ENCODE results near the gene RHD. TPM values are rescaled to one million over a fixed set of nuclear protein-coding genes. Genes with fewer than 3 reads are reported as not detected.
A peak's percentile ranks its signal among the peaks of the same experiment; 100 is the strongest.

RHD gene
- total RNA-seq, 1 donor from 2014 or later: not detected

DNA sequence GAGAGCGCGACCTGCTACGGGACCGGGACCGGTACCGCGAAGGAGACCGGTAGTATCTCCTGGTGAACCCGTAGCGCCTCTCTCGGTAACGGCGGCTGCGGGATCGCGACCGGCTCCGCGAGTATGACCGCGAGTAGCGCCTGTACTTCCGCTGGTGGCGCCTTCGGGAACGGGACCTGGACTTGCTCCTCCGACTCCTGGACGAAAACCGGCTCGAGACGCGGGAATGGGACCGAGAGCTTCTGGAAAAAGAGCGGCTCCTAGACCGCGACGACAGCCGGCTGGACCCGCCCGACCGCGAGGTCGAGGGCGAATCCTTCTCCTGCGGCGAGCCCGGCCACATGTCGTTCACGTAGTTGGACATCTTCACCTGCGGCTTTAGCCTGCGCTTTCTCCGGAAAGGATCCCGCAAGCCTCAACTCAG is 25.7 kb upstream of the RHD start:
- H3K4me1 ChIP-seq: peaks cover 31% of the 10 kb centered on the region
- TF ChIP-seq, protein P1, sequence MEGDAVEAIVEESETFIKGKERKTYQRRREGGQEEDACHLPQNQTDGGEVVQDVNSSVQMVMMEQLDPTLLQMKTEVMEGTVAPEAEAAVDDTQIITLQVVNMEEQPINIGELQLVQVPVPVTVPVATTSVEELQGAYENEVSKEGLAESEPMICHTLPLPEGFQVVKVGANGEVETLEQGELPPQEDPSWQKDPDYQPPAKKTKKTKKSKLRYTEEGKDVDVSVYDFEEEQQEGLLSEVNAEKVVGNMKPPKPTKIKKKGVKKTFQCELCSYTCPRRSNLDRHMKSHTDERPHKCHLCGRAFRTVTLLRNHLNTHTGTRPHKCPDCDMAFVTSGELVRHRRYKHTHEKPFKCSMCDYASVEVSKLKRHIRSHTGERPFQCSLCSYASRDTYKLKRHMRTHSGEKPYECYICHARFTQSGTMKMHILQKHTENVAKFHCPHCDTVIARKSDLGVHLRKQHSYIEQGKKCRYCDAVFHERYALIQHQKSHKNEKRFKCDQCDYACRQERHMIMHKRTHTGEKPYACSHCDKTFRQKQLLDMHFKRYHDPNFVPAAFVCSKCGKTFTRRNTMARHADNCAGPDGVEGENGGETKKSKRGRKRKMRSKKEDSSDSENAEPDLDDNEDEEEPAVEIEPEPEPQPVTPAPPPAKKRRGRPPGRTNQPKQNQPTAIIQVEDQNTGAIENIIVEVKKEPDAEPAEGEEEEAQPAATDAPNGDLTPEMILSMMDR (IDR thresholded peaks at IDR 0.05): no peak
- no peaks in the 10 kb centered on the region for H3K27me3 ChIP-seq (ENCODE audit: low read depth)
- ATAC-seq: peak in 1 of 2 donors; percentile 12
- peaks cover 49% of the 10 kb centered on the region for H3K36me3 ChIP-seq
- intact Hi-C loops (cut with DNase I): no loop called here
- H3K4me3 ChIP-seq: peak overlapping the region; percentile 98
- no peak for DNase-seq
- H3K27ac ChIP-seq: peak overlapping the region; percentile 99
- no peaks in the 10 kb centered on the region for H3K9me3 ChIP-seq

DNA sequence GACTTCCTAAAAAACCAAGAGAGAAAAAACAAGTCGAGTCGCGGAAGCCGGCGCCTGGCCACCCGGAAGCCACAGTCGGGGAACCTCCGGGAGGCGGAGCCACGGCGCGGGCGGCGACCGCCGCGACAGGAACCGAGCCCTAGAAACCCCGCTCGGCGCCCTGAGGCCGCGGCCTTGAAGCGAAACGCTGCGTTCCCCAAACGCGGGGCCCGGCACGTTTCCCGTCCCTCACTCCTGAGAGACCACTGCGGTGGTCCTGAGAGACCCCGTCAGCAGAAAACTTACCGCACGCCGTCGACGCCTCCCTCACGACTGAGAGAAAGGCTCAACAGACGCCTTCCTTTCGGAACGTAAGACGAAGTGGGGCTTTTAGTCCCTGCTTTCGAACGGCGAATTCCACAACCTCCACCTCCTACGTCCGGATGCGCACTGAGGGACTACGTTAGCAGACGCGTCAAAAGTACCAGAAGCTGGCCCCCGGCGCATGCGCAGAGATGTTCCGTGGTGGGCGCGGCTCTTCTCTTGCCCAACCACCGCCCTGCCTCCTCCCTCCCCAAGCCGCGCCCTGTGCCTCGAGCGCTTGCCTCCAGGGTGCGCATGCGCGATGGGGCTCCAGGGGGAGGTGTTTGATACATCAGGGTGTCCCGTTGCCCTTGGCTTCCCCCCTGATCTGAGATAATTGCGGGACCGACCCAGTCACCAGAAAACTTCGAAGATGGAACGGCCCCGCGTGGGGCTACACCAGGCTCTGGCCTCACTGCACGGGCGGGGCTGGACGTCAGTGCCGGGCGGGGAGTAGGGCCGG is 25.1 kb upstream of the RHD start, which contains the start of gene RSRP1:
TSS of gene RSRP1 (minus strand) at position 431 of the 805 bp plus-strand sequence. CDS start 491 bp downstream, outside the sequence.
- H3K27me3 ChIP-seq (ENCODE audit: low read depth): no peaks in the 10 kb centered on the region
- peak; percentile 95 to 97 for ATAC-seq
- TF ChIP-seq, protein P1 (IDR thresholded peaks at IDR 0.05): no peak
- intact Hi-C loops (cut with DNase I): no loop called here
- H3K36me3 ChIP-seq: peaks cover 42% of the 10 kb centered on the region
- H3K4me3 ChIP-seq: peak within 1 kb of the TSS; percentile 98
- H3K9me3 ChIP-seq: no peaks in the 10 kb centered on the region
- peaks cover 31% of the 10 kb centered on the region for H3K4me1 ChIP-seq
- peak within 1 kb of the TSS; percentile 99 for H3K27ac ChIP-seq
- peak; percentile 99 for DNase-seq

DNA sequence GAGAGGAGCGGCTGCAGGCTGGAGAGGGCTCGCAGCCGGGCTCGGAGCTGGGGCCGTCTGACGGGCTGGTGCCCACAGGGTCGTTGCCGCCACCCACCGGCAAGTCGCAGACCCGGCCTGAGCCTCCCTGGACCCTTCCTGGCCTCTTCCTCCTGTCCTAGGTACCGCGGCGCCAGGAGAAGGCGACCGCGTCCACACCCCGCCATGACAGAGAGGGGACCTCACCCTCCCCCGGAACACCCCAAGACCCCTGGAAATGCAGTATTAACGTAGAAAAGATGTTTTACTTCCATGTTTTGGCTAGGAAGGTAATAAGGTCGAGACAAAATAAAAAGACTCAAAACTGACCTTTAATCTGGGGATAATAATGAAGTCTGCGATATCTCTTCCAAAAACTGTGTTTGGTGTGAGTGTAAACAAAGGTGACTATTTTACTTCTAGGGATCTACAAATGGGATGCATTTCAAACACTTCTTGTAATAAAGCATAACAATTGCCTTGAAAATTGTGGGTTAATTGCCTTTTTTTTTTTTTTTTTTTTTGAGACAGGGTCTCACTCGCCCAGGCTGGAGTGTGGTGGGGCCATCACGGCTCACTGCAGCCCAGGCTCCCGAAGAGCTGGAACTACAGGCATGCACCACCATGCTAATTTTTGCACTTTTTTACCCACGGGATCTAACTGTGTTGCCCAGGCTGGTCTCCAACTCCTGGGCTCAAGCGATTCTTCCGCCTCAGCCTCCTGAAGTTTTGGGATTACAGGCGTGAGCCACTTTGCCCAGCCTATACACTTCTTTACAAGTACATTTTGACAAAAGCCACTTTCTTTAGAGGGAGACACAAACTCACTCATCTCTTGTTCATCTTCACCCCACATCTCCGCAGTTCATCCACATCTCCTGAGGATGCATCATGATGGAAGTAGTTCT is 24.2 kb upstream of the RHD start:
- DNase-seq (no peak), ATAC-seq (no peak)
- H3K27ac ChIP-seq: peak overlapping the region; percentile 99
- H3K4me1 ChIP-seq: peaks cover 31% of the 10 kb centered on the region
- intact Hi-C loops (cut with DNase I): no loop called here
- peak overlapping the region; percentile 98 for H3K4me3 ChIP-seq
- TF ChIP-seq, protein P1 (IDR thresholded peaks at IDR 0.05): peak; percentile 5
- H3K27me3 ChIP-seq (ENCODE audit: low read depth): no peaks in the 10 kb centered on the region
- peaks cover 34% of the 10 kb centered on the region for H3K36me3 ChIP-seq
- H3K9me3 ChIP-seq: no peaks in the 10 kb centered on the region

DNA sequence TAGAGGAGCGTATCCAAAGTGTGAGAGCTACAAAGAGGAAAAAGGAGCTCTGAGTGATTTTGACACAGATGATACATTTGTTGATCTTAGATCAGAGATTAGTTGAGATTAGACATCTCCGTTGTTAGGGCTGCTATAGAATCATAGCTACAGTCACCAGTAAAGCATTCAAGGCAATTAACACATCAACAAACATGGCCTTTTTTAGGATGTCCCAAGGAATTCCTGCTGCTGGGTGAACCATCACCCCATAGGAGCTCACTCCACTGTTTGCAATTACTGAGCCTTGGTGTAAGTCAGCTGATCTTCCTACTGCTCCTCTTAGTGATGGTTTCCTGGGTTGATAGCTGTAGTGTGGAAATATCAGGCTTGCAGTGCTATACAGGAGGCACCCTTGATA is 18.4 kb upstream of the RHD start:
- TF ChIP-seq, protein P1 (IDR thresholded peaks at IDR 0.05): no peak
- ATAC-seq (no peak), DNase-seq (no peak)
- Histone ChIP-seq H3K4me1 (no peaks in the 10 kb centered on the region), H3K27me3 (ENCODE audit: low read depth) (no peaks in the 10 kb centered on the region), H3K9me3 (no peaks in the 10 kb centered on the region), H3K36me3 (no peaks in the 10 kb centered on the region), H3K4me3 (no peak overlapping the region), H3K27ac (no peak overlapping the region)
- intact Hi-C loops (cut with DNase I): no loop called here

DNA sequence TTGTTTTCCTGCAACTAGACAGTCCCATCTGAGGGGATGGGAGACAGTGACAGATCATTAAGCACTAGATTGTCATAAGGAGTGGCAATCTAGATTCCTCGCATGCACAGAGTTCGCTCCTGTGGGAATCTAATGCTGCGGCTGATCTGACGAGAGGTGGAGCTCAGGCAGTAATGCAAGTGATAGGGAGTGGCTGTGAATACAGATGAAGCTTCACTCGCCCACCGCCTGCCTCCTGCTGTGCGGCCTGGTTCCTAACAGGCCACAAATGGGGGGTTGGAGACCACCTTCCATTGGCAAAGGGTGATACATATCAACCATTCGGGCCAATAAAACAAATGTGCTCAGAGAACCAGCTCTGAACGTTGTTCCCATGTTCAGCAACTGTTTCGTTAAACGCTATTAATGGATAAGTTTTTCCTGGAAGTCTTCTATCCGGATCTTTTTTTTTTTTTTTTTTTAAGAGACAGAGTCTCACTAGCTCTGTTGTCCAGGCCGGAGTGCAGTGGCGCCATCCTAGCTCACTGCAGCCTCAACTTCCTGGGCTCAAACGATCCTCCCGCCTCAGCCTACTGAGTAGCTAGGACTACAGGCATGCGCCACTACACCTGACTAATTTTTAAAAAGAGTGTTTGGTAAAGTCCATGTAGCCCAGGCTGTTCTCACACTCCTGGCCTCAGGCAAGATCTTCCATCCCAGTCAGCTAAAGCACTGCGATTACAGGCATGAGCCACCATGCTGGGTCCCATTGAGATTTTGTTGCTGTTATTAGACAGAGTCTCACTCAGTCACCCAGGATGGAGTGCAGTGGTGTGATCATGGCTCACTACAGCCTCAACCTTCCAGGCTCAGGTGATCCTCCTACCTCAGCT is 16.4 kb upstream of the RHD start:
- DNase-seq (no peak), ATAC-seq (no peak)
- intact Hi-C loops (cut with DNase I): no loop called here
- Histone ChIP-seq H3K4me3 (no peak overlapping the region), H3K4me1 (peaks cover 8% of the 10 kb centered on the region), H3K27me3 (ENCODE audit: low read depth) (no peaks in the 10 kb centered on the region), H3K36me3 (no peaks in the 10 kb centered on the region), H3K27ac (no peak overlapping the region), H3K9me3 (no peaks in the 10 kb centered on the region)
- TF ChIP-seq, protein P1 (IDR thresholded peaks at IDR 0.05): no peak

All from lower lobe of right lung (tissue), 2 donors.